ENCODE data around the gene TRIM23. TPM values are rescaled to one million over a fixed set of nuclear protein-coding genes. Genes with fewer than 3 reads are reported as not detected.
"Not testable (repeated sequence)": the region's sequence is repeated elsewhere in the genome, so short reads cannot be mapped to it uniquely, and the experiment has no call there.

Gene TRIM23
- total and polyA plus RNA-seq, 4 donors: 4.1 to 28.5 (median 8.1) TPM

DNA sequence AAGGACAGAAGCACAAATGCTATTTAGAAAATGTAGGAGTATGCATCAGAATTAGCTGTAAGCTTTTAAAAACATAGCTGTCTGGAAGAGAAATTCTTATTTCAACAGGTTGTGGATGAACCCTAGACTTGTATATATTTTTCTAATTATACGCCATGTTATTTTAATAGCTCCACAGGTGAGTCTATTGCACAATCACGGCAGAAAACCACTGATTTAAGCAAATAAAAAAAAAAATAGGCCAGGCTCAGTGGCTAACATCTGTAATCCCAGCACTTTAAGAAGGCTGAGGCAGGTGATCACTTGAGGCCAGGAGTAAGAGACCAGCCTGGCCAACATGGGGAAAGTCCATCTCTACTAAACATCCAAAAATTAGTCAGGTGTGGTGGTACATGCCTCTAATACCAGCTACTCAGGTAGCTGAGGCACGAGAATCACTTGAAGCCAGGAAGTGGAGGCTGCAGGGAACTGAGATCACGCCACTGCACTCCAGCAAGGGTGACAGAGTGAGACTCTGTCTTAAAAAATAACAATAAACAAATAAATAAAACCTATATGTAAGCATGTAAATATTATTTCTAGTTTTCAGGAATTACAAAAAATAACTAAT lies 11.7 kb downstream of the TRIM23 start:
- WGBS, 2 donors: 78 to 92% methylated on average over 4 of the region's 4 CpGs
- TF ChIP-seq CTCF (IDR thresholded peaks at IDR 0.05; ENCODE audit: control extremely low read depth, extremely low read depth): no peak
- Histone ChIP-seq H3K9me3 (ENCODE audit: control insufficient read depth in 4 of 4, insufficient read depth in 3 of 4, low read length in 3 of 4) (no peaks in the 10 kb centered on the region), H3K4me1 (ENCODE audit: control insufficient read depth in 5 of 5, insufficient read depth in 5 of 5, low read length in 5 of 5) (peaks cover 0 to 2% (median 0%) of the 10 kb centered on the region in 5 donors), H3K27me3 (ENCODE audit: control insufficient read depth in 3 of 3, insufficient read depth in 3 of 3, low read length in 2 of 3) (no peaks in the 10 kb centered on the region), H3K36me3 (ENCODE audit: control insufficient read depth in 4 of 4, insufficient read depth in 4 of 4, low read length in 4 of 4) (peaks cover 12 to 49% (median 25%) of the 10 kb centered on the region in 4 donors), H3K27ac (ENCODE audit: low read depth in 1 of 2, low read length in 1 of 2) (no peak overlapping the region), H3K9ac (ENCODE audit: insufficient read depth in 1 of 2, low read length in 2 of 2) (no peak overlapping the region), H3K4me3 (no peak overlapping the region)
- ATAC-seq (ENCODE audit: insufficient read depth, low FRiP score) (peak; percentile 16), DNase-seq (peak in 1 of 3 donors; percentile 15)

GRCh38 chr5:65611524-65611923 lies 12.6 kb downstream of the TRIM23 start:
- Histone ChIP-seq H3K4me3 (no peak overlapping the region), H3K9ac (ENCODE audit: insufficient read depth in 1 of 2, low read length in 2 of 2) (no peak overlapping the region), H3K27ac (ENCODE audit: low read depth in 1 of 2, low read length in 1 of 2) (no peak overlapping the region), H3K36me3 (ENCODE audit: control insufficient read depth in 4 of 4, insufficient read depth in 4 of 4, low read length in 4 of 4) (peaks cover 14 to 54% (median 28%) of the 10 kb centered on the region in 4 donors), H3K4me1 (ENCODE audit: control insufficient read depth in 5 of 5, insufficient read depth in 5 of 5, low read length in 5 of 5) (peaks cover 0 to 2% (median 0%) of the 10 kb centered on the region in 5 donors), H3K27me3 (ENCODE audit: control insufficient read depth in 3 of 3, insufficient read depth in 3 of 3, low read length in 2 of 3) (no peaks in the 10 kb centered on the region), H3K9me3 (ENCODE audit: control insufficient read depth in 4 of 4, insufficient read depth in 3 of 4, low read length in 3 of 4) (no peaks in the 10 kb centered on the region)
- WGBS, 2 donors: 74 to 91% methylated on average over 3 of the region's 3 CpGs
- no peak for TF ChIP-seq CTCF (IDR thresholded peaks at IDR 0.05; ENCODE audit: control extremely low read depth, extremely low read depth)
- ATAC-seq (ENCODE audit: insufficient read depth, low FRiP score) (peak; percentile 75), DNase-seq (peak; percentile 61 to 84 (median 65))

DNA sequence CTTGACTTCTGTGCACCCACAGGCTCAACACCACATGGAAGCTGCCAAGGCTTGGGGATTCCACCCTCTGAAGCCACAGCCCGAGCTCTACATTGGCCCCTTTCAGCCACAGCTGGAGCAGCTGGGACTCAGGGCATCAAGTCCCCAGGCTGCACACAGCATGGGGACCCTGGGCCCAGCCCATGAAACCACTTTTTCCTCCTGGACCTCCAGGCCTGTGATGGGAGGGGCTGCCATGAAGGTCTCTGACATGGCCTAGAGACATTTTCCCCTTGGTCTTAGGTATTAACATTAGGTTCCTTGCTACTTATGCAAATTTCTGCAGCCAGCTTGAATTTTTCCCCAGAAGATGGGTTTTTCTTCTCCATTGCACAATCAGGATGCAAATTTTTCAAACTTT lies 22.4 kb downstream of the TRIM23 start:
- not testable (repeated sequence) for DNase-seq; ATAC-seq (ENCODE audit: insufficient read depth, low FRiP score); H3K4me1 ChIP-seq (ENCODE audit: control insufficient read depth in 5 of 5, insufficient read depth in 5 of 5, low read length in 5 of 5); H3K4me3 ChIP-seq; H3K9ac ChIP-seq (ENCODE audit: insufficient read depth in 1 of 2, low read length in 2 of 2); H3K27ac ChIP-seq (ENCODE audit: low read depth in 1 of 2, low read length in 1 of 2); H3K9me3 ChIP-seq (ENCODE audit: control insufficient read depth in 4 of 4, insufficient read depth in 3 of 4, low read length in 3 of 4); H3K27me3 ChIP-seq (ENCODE audit: control insufficient read depth in 3 of 3, insufficient read depth in 3 of 3, low read length in 2 of 3)
- 99 to 100% methylated on average over 1 of the region's 1 CpG for WGBS, 2 donors
- peaks cover 15 to 53% (median 38%) of the 10 kb centered on the region in 4 donors for H3K36me3 ChIP-seq (ENCODE audit: control insufficient read depth in 4 of 4, insufficient read depth in 4 of 4, low read length in 4 of 4)

- ATAC-seq (ENCODE audit: insufficient read depth, low FRiP score) (no peak), DNase-seq (no peak)
- Histone ChIP-seq H3K4me3 (no peak overlapping the region), H3K4me1 (ENCODE audit: control insufficient read depth in 5 of 5, insufficient read depth in 5 of 5, low read length in 5 of 5) (no peaks in the 10 kb centered on the region), H3K9ac (ENCODE audit: insufficient read depth in 1 of 2, low read length in 2 of 2) (no peak overlapping the region), H3K27me3 (ENCODE audit: control insufficient read depth in 3 of 3, insufficient read depth in 3 of 3, low read length in 2 of 3) (no peaks in the 10 kb centered on the region), H3K9me3 (ENCODE audit: control insufficient read depth in 4 of 4, insufficient read depth in 3 of 4, low read length in 3 of 4) (no peaks in the 10 kb centered on the region), H3K27ac (ENCODE audit: low read depth in 1 of 2, low read length in 1 of 2) (no peak overlapping the region), H3K36me3 (ENCODE audit: control insufficient read depth in 4 of 4, insufficient read depth in 4 of 4, low read length in 4 of 4) (peaks cover 9 to 43% (median 26%) of the 10 kb centered on the region in 4 donors)
- no peak for TF ChIP-seq CTCF (IDR thresholded peaks at IDR 0.05; ENCODE audit: control extremely low read depth, extremely low read depth)
- 93 to 96% methylated on average over 2 of the region's 2 CpGs for whole genome bisulfite sequencing, 2 donors
These were observed 35.4 kb downstream of the TRIM23 start for GRCh38 chr5:65588694-65589093.
